Amygdala (tissue), 56 donors: ENCODE data around the gene PDIK1L.
A peak's percentile ranks its signal among the peaks of the same experiment; 100 is the strongest.

Experiments
- DNase-seq, 56 donors: peaks; one replicate each; lab custom pipeline; 2025; lab: John Stamatoyannopoulos, UW

Gene PDIK1L

DNA sequence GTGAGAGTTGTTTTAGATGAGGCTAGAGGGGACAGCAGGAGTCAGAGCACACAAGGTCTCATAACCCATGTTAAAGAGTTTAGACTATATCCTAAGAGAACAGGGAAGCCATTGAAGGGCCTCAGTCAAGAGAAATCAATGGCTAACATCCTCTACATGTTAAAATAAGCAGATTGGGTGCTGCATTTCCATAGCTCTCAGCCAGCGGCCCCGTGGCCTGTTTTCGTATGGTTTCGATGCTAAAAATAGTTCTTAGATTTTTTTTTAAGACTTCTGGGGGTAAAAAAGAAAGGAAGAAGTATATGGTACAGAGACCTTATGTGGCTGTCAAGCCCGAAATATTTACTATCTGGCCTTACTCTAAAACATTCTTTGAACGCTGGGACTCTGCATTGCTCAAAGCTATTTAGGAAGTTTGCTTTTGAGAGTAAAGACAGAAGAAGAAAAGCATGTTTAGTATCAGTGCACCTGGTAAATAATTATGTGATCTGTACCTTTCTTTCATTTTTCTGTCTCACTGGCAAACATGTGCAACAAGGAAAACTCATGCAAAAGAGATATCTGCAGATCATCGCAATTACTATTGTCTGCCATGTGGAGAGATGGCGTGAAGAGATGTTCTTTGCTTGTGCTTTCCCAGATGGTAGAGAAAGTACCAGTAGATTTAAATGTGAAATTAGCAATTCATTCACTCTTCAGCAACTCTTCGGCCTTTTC lies 8.4 kb downstream of the PDIK1L start:
- DNase-seq = no peak

DNA sequence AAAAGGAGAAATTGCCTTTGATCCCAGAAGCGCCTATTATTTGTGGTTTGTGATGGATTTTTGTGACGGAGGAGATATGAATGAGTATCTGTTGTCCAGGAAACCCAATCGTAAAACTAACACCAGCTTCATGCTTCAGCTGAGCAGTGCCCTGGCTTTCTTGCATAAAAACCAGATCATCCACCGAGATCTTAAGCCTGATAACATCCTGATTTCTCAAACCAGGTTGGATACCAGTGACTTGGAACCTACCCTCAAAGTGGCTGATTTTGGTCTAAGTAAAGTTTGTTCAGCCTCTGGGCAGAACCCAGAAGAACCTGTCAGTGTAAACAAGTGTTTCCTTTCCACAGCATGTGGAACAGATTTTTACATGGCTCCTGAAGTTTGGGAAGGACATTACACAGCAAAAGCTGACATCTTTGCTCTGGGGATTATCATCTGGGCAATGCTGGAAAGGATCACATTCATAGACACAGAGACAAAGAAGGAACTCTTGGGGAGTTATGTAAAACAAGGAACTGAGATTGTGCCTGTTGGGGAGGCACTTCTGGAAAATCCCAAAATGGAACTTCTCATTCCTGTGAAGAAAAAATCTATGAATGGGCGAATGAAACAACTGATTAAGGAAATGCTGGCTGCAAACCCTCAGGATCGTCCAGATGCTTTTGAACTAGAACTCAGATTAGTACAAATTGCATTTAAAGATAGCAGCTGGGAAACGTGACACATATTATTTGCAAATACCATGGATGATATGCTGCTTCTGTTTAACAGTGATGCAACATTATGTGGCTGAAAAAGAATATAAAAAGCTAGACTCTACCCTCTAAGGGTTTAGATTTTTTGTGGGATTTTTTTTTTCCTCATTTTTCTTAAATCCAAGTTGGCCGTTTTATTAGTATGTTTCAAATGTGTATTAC lies 10.5 kb downstream of the PDIK1L start:
- DNase-seq = no peak

DNA sequence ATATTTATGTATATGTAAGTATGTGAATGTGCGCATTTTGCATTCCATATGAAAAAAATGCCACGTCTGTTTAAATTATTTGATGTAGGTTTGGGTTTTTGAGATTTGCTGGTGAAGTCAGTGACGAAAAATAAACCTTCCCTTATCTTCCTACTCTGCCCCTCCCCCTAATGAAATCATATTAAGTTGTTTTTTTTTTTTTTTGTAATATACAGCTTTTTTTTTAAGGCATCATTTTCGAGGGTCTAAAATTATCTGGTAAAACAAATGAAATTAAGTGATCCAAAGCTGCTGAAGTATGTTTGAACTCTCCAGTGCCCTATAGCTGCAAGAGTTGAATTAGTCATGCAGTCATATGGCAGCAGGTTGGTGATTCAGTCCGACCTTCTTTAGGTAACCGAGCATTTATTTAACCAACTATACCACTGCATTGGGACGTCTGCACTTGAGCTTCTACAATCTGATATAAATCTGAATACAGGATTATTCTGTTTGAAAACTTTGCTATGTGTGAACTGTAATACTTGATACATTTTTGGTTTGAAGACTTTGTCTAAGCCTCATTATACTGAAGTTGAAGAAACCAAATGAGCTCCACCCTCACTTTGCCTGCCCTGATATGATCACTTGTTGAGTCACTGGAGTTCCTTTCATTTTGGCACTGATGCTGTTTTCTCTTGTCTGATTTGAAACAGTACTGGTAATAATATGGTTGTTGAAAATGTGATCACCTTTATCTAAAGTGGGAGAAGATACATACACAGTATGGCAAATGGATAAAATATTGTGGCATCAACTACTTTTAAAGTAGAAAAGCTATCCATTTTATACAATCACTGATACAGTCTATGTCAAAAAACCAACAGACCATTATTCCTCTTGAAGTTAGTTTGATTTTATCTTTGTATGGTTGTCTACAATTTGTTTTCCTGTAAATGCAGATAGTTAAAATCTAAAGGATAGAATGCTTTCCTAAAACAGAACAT lies 11.7 kb downstream of the PDIK1L start:
- DNase-seq = no peak

DNA sequence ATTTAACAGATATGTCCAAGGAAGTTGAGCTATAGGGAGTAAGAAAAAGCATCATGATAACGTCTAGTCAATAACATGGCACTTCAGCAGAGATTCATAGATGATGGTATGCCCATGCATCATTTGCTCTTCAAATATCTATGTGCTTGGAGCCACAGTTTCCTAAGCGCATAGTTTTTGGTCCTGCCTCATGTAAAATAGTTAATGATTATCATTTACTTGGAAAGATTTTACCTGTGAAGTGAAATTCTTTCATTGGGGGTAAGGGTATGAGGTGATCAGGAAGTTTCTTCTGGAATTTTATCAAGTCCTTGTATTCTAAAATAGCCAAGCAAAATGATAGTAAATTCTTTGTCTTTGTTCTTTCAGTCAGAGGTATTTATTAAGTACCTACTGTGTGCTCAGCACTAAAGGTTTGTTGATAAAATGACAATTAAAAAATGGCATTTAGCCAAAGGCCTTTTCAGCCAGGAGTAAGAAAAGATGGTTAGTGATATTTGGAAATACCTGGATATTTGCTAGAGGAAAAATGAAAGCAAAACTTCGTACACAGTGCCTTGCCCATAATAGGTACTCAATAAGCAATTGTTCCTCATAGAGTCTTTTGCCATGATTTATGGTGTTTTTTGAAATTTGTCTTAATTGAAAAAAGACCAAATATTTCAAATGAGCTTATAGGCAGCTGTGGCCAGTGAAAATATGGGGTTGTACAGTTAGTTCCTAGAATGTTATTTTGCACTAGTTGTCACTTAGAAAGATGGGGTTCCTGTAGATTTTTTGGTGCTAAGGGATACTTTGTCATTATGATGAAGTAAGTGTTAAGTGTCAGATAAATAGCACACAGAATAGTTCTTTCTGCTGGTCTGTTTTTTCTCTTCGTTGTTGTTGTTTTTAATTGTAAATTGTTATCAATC lies 13.1 kb downstream of the PDIK1L start:
- no peak for DNase-seq

DNA sequence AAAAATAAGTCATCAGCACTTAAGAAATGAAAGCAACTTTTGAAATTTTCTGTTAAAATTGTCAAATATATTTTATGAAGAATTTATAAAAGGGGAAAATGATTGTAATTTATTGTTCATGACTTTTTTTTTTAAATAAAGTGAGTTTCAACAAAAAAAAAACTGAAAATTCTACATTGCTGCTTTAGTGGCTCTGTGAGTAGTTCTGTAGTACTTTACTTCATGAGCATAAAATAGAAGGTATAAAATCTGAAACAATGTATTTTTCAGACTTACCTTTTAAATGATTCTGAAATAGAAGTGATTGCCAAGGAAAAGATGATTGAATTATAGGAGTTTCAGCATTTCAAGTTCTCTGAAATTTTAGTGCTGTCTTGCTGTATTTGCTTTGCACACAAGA lies 13.8 kb downstream of the PDIK1L start:
- no peak for DNase-seq

DNA sequence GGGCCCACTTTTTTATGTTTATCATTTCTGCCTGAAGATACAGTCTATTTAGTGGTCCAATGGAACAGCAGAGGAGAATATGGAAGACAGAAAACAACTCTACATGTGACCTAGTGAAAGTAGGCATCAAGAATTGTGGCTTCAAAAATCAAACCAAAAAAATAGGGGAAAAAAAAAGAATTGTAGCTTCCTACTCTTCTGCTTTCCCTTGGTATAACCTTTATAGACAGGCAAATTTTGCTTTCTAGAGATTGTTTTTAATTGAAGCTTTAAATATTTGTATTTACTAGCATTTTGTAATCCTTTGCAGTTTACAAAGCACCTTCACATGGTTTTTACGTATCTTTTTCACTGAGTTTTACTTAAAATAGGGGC lies 14.3 kb downstream of the PDIK1L start:
- no peak for DNase-seq

DNA sequence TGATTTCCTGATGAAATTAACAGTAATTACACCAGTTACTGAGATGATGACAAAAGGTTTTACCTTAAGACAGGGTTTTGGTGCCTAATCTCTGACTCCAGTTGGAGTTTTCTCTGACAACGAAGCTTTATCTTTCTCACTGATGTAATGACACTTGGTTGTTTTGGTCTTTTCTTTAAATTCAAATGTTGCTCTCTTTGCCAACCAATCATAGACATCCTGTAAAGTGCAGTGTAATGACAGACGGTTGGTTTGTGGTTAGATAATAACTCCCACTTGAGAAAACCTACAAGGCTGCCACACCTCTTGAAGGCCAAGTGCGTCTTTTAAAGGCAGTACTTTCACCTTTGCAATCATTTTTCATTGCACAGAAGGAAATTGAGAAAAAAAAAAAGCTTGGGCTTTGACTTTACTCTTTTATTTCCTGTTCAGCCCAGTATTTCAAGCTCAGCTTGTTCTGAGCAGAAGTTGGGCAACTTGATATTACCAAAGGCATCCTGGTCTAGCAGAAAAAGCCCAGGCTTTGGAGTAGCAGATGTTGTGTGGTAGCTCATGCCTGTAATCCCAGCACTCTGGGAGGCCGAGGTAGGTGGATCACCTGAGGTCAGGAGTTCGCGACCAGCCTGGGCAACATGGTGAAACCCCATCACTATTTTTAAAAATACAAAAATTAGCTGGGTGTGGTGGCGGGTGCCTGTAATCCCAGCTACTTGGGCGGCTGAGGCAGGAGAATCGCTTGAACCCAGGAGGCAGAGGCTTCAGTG lies 14.9 kb downstream of the PDIK1L start:
- DNase-seq = no peak

DNA sequence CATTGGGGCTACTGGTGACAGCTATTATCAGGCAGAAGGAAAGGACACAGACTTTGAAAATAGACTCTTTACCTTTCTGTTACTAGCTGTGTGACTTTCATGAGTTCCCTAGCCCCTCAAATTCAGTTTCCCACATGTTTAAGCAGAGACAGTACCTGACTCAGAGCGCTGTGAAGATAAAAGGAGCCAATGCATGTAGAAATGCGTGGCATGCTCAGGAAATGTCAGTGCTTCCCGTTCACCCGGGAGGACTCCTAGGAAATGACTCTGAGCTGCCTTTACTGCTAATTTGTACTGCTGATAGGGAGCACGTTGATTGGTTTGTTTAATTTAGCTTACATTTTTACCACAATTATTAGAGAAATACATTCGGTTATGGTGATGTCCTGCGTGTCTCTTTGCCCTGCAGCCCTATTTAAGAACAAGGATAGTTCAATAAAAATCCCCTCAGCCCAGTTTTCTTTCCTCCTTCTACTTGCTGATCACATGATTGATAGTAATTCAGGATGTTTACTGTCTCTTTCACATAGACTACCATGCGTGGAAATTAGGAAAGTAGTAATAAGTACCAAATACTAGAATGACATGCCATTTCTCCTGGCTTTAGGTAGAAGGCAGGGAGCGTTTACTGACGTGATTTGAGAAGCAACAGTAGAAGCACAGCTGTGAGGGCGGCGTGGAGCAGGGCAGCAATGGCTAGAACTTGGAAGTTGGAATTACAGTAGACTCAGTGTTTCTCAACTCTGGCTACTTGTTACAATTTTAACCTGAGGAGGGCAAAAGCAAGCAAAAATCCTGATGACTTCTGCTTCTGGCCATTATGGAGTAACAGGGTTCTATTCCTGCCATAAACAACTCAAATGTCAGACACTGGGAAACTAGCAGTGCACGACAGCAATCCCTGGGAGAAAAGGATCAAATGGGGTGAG lies 15.9 kb downstream of the PDIK1L start:
- DNase-seq = no peak

DNA sequence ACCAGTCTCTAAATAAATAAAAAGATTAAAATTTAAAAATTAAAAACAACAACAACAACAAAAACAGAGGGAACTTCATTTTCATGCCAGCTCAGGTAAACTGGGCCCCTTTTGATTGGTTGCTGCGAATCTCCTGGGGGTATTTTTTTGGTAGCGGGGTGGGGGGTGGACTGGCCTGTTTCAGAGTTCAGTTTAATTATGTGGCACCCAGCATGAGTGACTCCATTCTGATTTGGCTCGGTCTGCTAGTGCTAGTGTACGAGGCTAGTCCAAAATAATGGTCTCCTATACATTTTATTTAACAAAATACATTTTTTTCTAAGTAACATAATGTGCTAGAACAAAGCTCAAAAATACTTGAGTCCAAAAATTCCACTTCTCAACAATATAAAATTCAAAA lies 18.2 kb downstream of the PDIK1L start:
- no peak for DNase-seq

DNA sequence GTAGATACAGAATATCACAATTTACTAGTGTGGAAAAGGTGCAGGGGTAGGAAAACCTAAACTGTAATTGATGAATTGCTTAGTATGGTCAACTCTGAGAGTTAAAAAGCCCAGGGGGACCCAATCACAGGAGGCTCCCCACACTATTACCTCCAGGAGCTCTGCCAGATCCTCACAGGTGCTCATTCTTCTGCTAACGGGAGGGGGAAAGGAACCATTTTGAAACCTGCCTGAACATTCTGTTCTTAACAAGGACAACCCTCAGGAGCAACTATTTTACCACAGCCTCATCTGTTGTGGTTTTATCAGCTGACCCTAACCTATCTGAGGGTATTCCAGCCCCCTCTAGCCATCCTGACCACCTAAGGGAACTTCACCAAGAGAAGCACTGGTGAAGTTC lies 19.1 kb downstream of the PDIK1L start:
- no peak for DNase-seq

DNA sequence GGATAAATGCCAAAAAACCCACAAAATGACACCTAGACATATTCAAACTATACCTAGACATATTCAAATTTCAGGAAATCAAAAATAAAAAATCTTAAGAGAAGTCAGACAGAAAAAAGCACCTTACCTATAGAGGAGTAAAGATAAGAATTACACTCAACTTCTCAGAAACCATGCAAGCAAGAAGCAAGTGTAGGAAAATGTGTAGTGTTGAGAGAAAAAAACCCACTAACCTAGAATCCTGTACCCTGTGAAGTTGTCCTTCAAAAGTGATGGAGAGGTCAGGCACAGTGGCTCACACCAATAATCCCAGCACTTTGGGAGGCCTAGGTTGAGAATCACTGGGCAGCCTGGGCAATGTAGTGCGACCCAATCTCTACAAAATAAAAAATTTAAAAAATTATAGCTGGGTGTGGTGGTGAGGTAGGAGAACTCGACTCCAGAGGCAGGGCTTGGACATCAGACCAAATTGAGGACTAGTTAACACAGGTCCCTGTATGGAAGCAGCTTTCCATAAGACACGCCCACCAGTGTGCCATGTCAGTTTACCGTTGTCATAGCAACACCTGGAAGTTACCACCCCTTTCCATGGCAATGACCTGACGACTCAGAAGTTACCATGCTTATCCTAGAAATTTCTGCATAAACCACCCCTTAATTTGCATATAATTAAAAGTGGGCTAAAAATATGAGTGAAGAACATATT lies 20.7 kb downstream of the PDIK1L start:
- no peak for DNase-seq

DNA sequence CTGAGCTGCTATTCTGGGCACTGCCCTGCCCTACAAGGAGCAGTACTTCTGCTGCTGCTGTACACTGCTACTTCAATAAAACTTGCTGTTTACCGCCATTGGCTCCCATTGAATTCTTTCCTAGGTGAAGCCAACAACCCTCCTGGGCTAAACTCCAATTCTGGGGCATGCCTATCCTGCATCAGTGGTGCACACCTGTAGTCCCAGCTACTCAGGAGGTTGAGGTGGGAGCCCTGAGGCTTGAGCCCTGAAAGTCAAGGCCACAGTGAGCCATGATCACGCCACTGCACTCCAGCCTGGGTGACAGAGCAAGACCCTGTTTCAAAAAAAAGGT lies 21.2 kb downstream of the PDIK1L start:
- no peak for DNase-seq

DNA sequence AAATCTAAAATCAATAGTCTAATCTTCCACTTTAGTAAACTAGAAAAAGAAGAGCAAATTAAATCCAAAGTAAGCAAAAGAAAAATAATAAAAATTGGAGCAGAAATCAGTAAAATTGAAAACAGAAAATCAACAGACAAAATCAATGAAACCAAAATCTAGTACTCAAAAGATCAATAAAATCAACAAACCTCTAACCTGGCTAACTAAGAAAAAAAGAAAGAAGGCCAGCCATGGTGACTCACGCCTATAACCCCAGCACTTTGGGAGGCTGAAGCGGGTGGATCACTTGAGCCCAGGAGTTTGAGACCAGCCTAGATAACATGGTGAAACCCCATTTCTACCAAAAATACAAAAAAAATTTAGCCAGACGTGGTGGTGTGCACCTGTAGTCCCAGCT lies 22.8 kb downstream of the PDIK1L start:
- no peak for DNase-seq

DNA sequence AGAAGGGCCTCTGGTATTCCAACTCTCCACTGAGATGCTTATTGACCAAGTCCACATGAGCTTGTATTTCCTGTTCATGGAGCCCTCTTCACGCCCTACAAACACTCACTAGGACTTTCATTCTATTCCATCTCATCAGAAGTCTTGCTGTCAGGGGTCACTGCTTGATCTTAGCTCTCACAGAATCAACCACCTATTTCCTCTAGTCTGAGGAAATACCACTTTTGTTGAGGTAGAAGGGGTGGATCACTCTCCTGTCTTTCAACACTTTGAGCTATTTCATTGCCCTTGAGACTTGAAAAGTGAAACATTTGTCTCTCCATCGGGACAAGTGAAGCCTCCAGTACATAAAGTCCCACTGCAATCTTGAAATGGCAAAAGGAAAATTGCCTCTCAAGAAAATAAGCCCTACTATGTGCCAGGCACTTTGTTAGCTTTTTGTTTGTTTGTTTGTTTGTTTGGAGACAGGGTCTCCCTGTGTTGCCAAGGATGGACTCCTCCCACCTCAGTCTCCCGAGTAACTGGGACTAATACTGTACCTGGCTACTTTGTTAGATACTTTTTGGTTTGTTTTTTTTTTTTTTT lies 27.4 kb downstream of the PDIK1L start:
- no peak for DNase-seq

DNA sequence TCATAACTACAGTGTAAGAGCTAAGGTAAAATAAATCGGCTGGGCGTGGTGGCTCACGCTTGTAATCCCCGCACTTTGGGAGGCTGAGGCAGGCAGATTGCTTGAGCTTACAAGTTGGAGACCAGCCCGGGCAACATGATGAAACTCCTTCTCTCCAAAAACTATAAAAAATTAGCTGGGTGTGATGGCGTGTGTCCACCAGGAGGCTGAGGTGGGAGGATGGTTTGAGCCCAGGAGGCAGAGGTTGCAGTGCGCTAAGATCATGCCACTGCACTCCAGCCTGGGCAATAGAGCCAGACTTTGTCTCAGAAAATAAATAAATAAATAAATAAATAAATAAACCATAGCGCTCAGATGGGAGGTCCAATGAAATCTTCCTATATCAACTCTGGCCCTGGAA lies 30.5 kb downstream of the PDIK1L start:
- no peak for DNase-seq

DNA sequence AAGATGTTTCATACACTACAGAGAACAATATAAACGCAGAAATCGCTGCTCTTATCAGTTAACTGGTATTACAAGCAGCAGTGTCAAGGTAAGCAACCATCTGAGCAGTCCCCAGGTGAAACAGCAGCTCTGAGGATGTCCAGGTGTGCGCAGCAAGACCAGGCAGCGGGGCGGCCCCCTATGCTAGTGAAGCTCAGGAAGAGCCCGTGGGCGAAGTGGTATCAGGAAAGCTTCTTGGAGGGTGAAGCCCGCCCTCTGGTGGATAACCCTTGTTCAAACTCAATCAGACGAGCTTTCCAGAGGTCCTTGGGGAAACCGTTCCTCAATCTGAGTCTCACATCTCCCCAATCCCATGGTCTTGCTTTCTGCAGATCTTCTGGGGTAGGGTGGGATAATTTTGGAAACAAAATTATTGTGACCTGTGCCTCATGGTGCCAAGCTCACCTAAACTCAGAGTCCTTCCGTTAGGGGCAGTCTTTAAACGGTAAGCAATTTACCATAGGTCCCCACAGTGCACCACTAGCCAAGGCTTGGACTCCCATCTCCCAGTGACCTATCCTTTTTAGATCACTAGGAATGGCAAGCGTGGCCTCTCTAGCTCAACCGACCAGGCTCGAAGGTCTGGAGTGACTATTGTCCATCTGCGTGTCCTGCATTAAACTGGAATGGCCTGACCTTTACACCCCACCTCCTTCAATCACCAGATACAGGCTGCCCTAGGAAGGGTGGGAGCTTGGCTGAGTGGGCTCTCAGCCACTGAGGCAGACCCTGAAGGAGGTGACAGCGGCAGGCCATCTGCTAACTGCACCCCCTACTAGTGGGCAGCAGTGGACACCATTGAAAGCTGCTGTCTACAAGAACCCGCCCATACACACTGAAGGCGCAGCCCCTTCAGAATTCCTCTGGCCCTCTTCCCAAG lies 33.7 kb downstream of the PDIK1L start:
- DNase-seq = peak in 43 of 56 donors; percentile 21 to 90 (median 58)
